Heart right ventricle (tissue), 16 donors: ENCODE data around the gene ZNF710. TPM values are rescaled to one million over a fixed set of nuclear protein-coding genes. Genes with fewer than 3 reads are reported as not detected.

Experiments used
- ATAC-seq, 8 donors: fragments of 200-7000 bp; cut with Tn5 transposase; one replicate each; pipeline ENCODE4 v1.9.1; 2020; ENCODE audit warnings: mild to moderate bottlenecking in 8 of 8, moderate library complexity in 8 of 8, moderate number of reproducible peaks in 1 of 8
- DNase-seq, 2 donors: peaks; one replicate each; pipeline ENCODE4 v3.0.0-alpha.2; 2020
- H3K27ac ChIP-seq, 10 donors: fragments of 200-600 bp; sonication (generic) in 2 of 10; one replicate each; pipeline versions ENCODE4 v1.5.0 to v1.8.0; 2020 to 2022; ENCODE audit warnings: mild to moderate bottlenecking in 3 of 10
- H3K27me3 ChIP-seq, 7 donors: fragments of 200-600 bp; one replicate each; pipeline ENCODE4 v1.8.0; 2021 to 2022; ENCODE audit warnings: mild to moderate bottlenecking in 2 of 7
- H3K36me3 ChIP-seq, 9 donors: fragments of 200-600 bp; sonication (generic) in 1 of 9; one replicate each; pipeline versions ENCODE4 v1.5.0 to v1.8.0; 2020 to 2022; ENCODE audit warnings: mild to moderate bottlenecking in 2 of 9
- H3K4me1 ChIP-seq, 9 donors: fragments of 200-600 bp; sonication (generic) in 1 of 9; one replicate each; pipeline versions ENCODE4 v1.5.0 to v1.8.0; 2020 to 2022; ENCODE audit warnings: mild to moderate bottlenecking in 4 of 9
- H3K4me3 ChIP-seq, 10 donors: fragments of 200-600 bp; sonication (generic) in 2 of 10; one replicate each; pipeline versions ENCODE4 v1.5.0 to v1.8.0; 2020 to 2022; ENCODE audit warnings: mild to moderate bottlenecking in 7 of 10, moderate library complexity in 2 of 10
- H3K9me3 ChIP-seq, 11 donors: fragments of 200-600 bp in 10 of 11; sonication (generic) in 2 of 11; one replicate each; pipeline versions ENCODE4 v1.5.0 to v1.8.0; 2013 to 2022; ENCODE audit warnings: mild to moderate bottlenecking in 2 of 11, control low read depth in 1 of 11, moderate library complexity in 1 of 11
- CTCF ChIP-seq, 9 donors: fragments of 200-600 bp; sonication (generic) in 2 of 9; IDR thresholded peaks; one replicate each; pipeline versions ENCODE4 v1.5.0 to v1.8.0; 2021 to 2022; ENCODE audit warnings: antibody characterized with exemption in 9 of 9, mild to moderate bottlenecking in 5 of 9, moderate library complexity in 1 of 9
- WGBS, 2 donors: extraction: QIAGEN DNeasy Blood & Tissue Kit; methylation state at CpG; one replicate each; pipeline ENCODE4 v1.1.7; 2013; ENCODE audit warnings: inconsistent platforms in 1 of 2; 5-methylcytosine and 5-hydroxymethylcytosine counted together
- intact Hi-C, 10 donors: fragments of 100-400 bp; cut with DNase I; formaldehyde crosslinking; loops; one replicate each; pipeline versions ENCODE4 v1.11.1 to v1.14.2; 2022
- polyA plus RNA-seq, 2 donors: library from polyadenylated mRNA; stranded (reverse); fragments of 200-250 nt; gene quantifications; one replicate each; pipeline ENCODE4 v1.2.3, GENCODE V29; 2013
- total RNA-seq, 10 donors: library from RNA; stranded (reverse); fragmentation: NEBNext Ultra II Directional in 3 of 10; extraction: Animal tissue kit (Norgen Biotek cat#: 25700) in 3 of 10; gene quantifications; one replicate each; pipeline versions ENCODE4 v1.2.1 to v1.2.4, GENCODE V29; 2021 to 2023
- donor health status: Arrhythmogenic right ventricular cardiomyopathy.
- donor health status: ischemic (EF 13 %, LVEDD 7.1; RV severe dilation, severe dysfunction).
- donor health status: healthy with polysubstance abuse.
- donor health status: DM: no; HTN: yes; CAD: no.
- donor health status: DM: no; HTN: no; CAD: no.
- donor health status: ischemic (EF 25% LVEDD 6.9; RV normal size, moderate dysfunction).
- donor health status: ischemic (EF 25% LVEDD 5.7; RV mildly dilated, moderate dysfunction).
- donor health status: healthy.
- donor health status: DM: yes; HTN: yes; CAD: no.
- donor health status: Ischemic cardiomyopathy.
- donor health status: ischemic (EF 35%, LVEDD 5.7; RV mildly dilated, moderate dysfunction).
- donor health status: nonischemic (EF 11% LVEDD 7.7; RV severe dilation, severe dysfunction).
- donor health status: DM: yes; HTN: yes; CAD: no.
- donor health status: PGD.
- donor health status: ischemic (EF 29% LVEDD 5.4; RV normal size, mild dysfunction).
- donor health status: nonischemic (EF 23%, LVEDD 6.1; RV moderate dilation, normal function).

Gene ZNF710
- total and polyA plus RNA-seq, 12 donors, result 2.8 to 19.8 (median 3.9) TPM

DNA sequence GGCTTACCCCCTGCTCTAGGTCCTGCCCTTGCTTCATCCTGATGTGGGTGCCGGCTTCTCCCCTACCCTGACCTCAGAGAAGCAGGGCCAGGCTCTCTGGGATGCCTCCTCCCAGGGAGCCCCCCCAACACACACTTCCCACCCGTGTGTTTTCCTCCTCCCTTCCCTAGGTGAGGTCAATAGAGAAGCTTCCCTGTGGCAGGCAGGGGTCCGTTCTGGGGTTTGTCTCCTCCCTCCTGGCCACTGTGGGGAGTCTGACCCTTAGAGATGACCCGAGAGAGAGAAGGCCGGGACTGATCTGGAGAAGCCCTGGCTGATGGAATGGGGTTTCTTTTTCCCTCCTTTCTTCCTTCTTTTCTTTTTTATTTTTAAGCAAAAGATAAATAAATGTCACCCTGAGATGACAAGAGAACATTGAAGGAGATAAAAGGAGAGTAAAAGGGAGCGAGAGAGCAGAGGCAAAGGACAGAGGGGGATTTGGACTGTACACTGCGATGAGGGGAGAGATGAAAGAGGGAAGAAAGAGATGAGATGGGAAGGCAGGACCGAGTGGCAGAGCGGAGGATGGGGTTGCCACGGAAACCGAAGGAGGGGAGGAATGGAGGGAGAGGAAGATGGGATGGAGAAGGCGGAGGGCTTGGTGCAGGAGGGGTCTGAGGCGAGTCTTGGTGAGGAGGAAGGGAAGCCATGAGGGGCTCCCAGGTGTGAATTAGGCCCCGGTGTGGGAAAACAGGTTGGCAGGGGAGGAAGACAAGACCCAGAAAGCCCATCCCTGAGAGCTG is 52.8 kb downstream of the ZNF710 start:
- H3K4me3 ChIP-seq, result no peak overlapping the region
- 84 to 87% methylated on average over 14 of the region's 14 CpGs for WGBS, 2 donors
- intact Hi-C loops, result no loop called here
- ATAC-seq (no peak), DNase-seq (no peak)
- peak overlapping the region in 3 of 10 donors; percentile 12 to 44 (median 29) for H3K27ac ChIP-seq
- TF ChIP-seq CTCF (IDR thresholded peaks at IDR 0.05), result no peak
- peaks cover 0 to 3% (median 0%) of the 10 kb centered on the region in 11 donors for H3K9me3 ChIP-seq
- H3K36me3 ChIP-seq, result no peaks in the 10 kb centered on the region
- peaks cover 0 to 33% (median 9%) of the 10 kb centered on the region in 9 donors for H3K4me1 ChIP-seq
- no peaks in the 10 kb centered on the region for H3K27me3 ChIP-seq

GRCh38 chr15:90054618-90055097 is 53.5 kb downstream of the ZNF710 start:
- Histone ChIP-seq H3K4me3 (no peak overlapping the region), H3K9me3 (peaks cover 0 to 3% (median 0%) of the 10 kb centered on the region in 11 donors), H3K27ac (peak overlapping the region in 4 of 10 donors; percentile 12 to 44 (median 35)), H3K27me3 (no peaks in the 10 kb centered on the region), H3K4me1 (peaks cover 0 to 39% (median 15%) of the 10 kb centered on the region in 9 donors), H3K36me3 (no peaks in the 10 kb centered on the region)
- ATAC-seq (no peak), DNase-seq (no peak)
- intact Hi-C loops, result no loop called here
- 53% methylated on average over 7 of the region's 7 CpGs for WGBS, 2 donors
- no peak for TF ChIP-seq CTCF (IDR thresholded peaks at IDR 0.05)

GRCh38 chr15:90055182-90055581 is 54.1 kb downstream of the ZNF710 start:
- Histone ChIP-seq H3K4me3 (no peak overlapping the region), H3K27me3 (no peaks in the 10 kb centered on the region), H3K9me3 (peaks cover 0 to 3% (median 0%) of the 10 kb centered on the region in 11 donors), H3K4me1 (peaks cover 0 to 41% (median 20%) of the 10 kb centered on the region in 9 donors), H3K36me3 (no peaks in the 10 kb centered on the region), H3K27ac (peak overlapping the region in 2 of 10 donors; percentile 41 to 44)
- DNase-seq, result no peak
- ATAC-seq, result no peak
- TF ChIP-seq CTCF (IDR thresholded peaks at IDR 0.05), result no peak
- 92 to 94% methylated on average over 7 of the region's 7 CpGs for WGBS, 2 donors
- intact Hi-C loops, result no loop called here

GRCh38 chr15:90056529-90056928 is 55.4 kb downstream of the ZNF710 start:
- WGBS, 2 donors, result 94 to 96% methylated on average over 7 of the region's 7 CpGs
- no peak for DNase-seq
- Histone ChIP-seq H3K27ac (peak overlapping the region in 1 of 10 donors; percentile 95), H3K4me3 (no peak overlapping the region), H3K4me1 (peaks cover 0 to 54% (median 33%) of the 10 kb centered on the region in 9 donors), H3K36me3 (no peaks in the 10 kb centered on the region), H3K27me3 (no peaks in the 10 kb centered on the region), H3K9me3 (peaks cover 0 to 3% (median 0%) of the 10 kb centered on the region in 11 donors)
- TF ChIP-seq CTCF (IDR thresholded peaks at IDR 0.05), result no peak
- intact Hi-C loops, result no loop called here
- ATAC-seq, result no peak
